IMR-90 (cell line): ENCODE data around the gene DLG5. TPM values are rescaled to one million over a fixed set of nuclear protein-coding genes. Genes with fewer than 3 reads are reported as not detected.
A peak's percentile ranks its signal among the peaks of the same experiment; 100 is the strongest.

Source experiments
- ATAC-seq: fragments of 200-7000 bp; cut with Tn5 transposase; 2 replicates; pipeline ENCODE4 v1.9.1; 2020; ENCODE audit warnings: low read depth, mild to moderate bottlenecking, moderate library complexity
- BruUV-seq: library from RNA; stranded (reverse); fragments of 400-500 nt; replicated peaks from 2 replicates; lab custom pipeline; 2021; lab: Mats Ljungman, UMichigan
- CTCF ChIA-PET: fragments of 300-600 bp; formaldehyde crosslinking; extraction: SDS; loops from one replicate; lab custom pipeline; 2021; ENCODE audit warnings: antibody characterized with exemption; lab: Yijun Ruan, JAX
- POLR2A ChIA-PET: fragments of 300-600 bp; sonication (Branson Sonifier 250); formaldehyde crosslinking; loops from one replicate; lab custom pipeline; 2022; ENCODE audit warnings: antibody characterized with exemption; ENCODE audit not compliant: unreplicated experiment; lab: Charles Lee
- DNase-seq: peaks from one replicate; pipeline ENCODE4 v3.0.0; 2013
- H2AFZ ChIP-seq: replicated peaks from 2 replicates; pipeline ENCODE3; 2013; ENCODE audit warnings: low read length, mild to moderate bottlenecking; ENCODE audit not compliant: poor library complexity
- H2AK5ac ChIP-seq: 2 replicates; pipeline ENCODE4 v1.6.1; 2013; ENCODE audit warnings: low read depth, low read length, inconsistent platforms
- H2AK9ac ChIP-seq: replicated peaks from 2 replicates; pipeline ENCODE3; 2013; ENCODE audit warnings: mild to moderate bottlenecking, low read depth, low read length, moderate library complexity; ENCODE audit not compliant: poor library complexity
- H2BK120ac ChIP-seq: 2 replicates; pipeline ENCODE4 v1.6.1; 2013; ENCODE audit warnings: low read depth, low read length, inconsistent platforms
- H2BK15ac ChIP-seq: 3 replicates; pipeline ENCODE4 v1.6.1; 2013; ENCODE audit warnings: low read depth, low read length, inconsistent platforms
- H2BK20ac ChIP-seq: 2 replicates; pipeline ENCODE4 v1.6.1; 2013; ENCODE audit warnings: low read depth, mild to moderate bottlenecking, inconsistent platforms, low read length, moderate library complexity
- H2BK5ac ChIP-seq: 2 replicates; pipeline ENCODE4 v1.6.1; 2013; ENCODE audit warnings: mild to moderate bottlenecking, low read depth, low read length, inconsistent platforms; ENCODE audit not compliant: poor library complexity, severe bottlenecking
- H3K14ac ChIP-seq: replicated peaks from 2 replicates; pipeline ENCODE4 v1.6.1; 2013; ENCODE audit warnings: low read depth, low read length, inconsistent platforms
- H3K18ac ChIP-seq: 2 replicates; pipeline ENCODE4 v1.6.1; 2013; ENCODE audit warnings: low read depth, low read length, control low read depth
- H3K23ac ChIP-seq: 2 replicates; pipeline ENCODE4 v1.6.1; 2013; ENCODE audit warnings: low read depth, low read length, inconsistent platforms
- H3K27ac ChIP-seq: 2 replicates; pipeline ENCODE4 v1.5.1; 2013; ENCODE audit warnings: mild to moderate bottlenecking, control low read depth, low read length; ENCODE audit not compliant: insufficient read depth
- H3K27me3 ChIP-seq: 2 replicates; pipeline ENCODE4 v1.6.1; 2013; ENCODE audit warnings: low read length; ENCODE audit not compliant: control insufficient read depth, insufficient read depth
- H3K36me3 ChIP-seq: 2 replicates; pipeline ENCODE4 v1.6.1; 2013; ENCODE audit warnings: low read length, mixed read lengths; ENCODE audit not compliant: control insufficient read depth, insufficient read depth
- H3K4ac ChIP-seq: 2 replicates; pipeline ENCODE4 v1.6.1; 2013; ENCODE audit warnings: low read depth, low read length, inconsistent platforms
- H3K4me1 ChIP-seq: 2 replicates; pipeline ENCODE4 v1.6.1; 2013; ENCODE audit warnings: low read length, mixed read lengths; ENCODE audit not compliant: control insufficient read depth, insufficient read depth
- H3K4me2 ChIP-seq: 2 replicates; pipeline ENCODE4 v1.6.1; 2013; ENCODE audit warnings: low read depth, mild to moderate bottlenecking, control low read depth, low read length, moderate library complexity
- H3K4me3 ChIP-seq: 2 replicates; pipeline ENCODE4 v1.5.1; 2013; ENCODE audit warnings: low read depth, mild to moderate bottlenecking, control low read depth, low read length, moderate library complexity; ENCODE audit not compliant: insufficient read depth
- H3K56ac ChIP-seq: 2 replicates; pipeline ENCODE4 v1.6.1; 2013; ENCODE audit warnings: low read length, inconsistent platforms; ENCODE audit not compliant: insufficient read depth; ENCODE audit errors: extremely low read depth
- H3K79me1 ChIP-seq, 2 experiments: 2 replicates each; pipeline ENCODE4 v1.6.1; 2013; ENCODE audit warnings: low read length in 2 of 2, inconsistent platforms in 1 of 2, low read depth in 1 of 2
- H3K9ac ChIP-seq: 2 replicates; pipeline ENCODE4 v1.6.1; 2013; ENCODE audit warnings: low read depth, low read length, control low read depth
- H3K9me1 ChIP-seq: 2 replicates; pipeline ENCODE4 v1.6.1; 2013; ENCODE audit warnings: low read length, inconsistent platforms; ENCODE audit not compliant: insufficient read depth
- H3K9me3 ChIP-seq: 2 replicates; pipeline ENCODE4 v1.6.1; 2013; ENCODE audit warnings: low read length; ENCODE audit not compliant: control insufficient read depth, insufficient read depth
- H4K20me1 ChIP-seq: 2 replicates; pipeline ENCODE4 v1.6.1; 2013; ENCODE audit warnings: low read length, inconsistent platforms; ENCODE audit not compliant: insufficient read depth
- H4K5ac ChIP-seq: 2 replicates; pipeline ENCODE4 v1.6.1; 2013; ENCODE audit warnings: mild to moderate bottlenecking, low read depth, low read length, control low read depth
- H4K8ac ChIP-seq, 2 experiments: 2 replicates each; pipeline ENCODE4 v1.6.1; 2013; ENCODE audit warnings: low read depth in 2 of 2, low read length in 2 of 2, control low read depth in 1 of 2, inconsistent platforms in 1 of 2
- H4K91ac ChIP-seq: 2 replicates; pipeline ENCODE4 v1.6.1; 2013; ENCODE audit warnings: low read depth, low read length, inconsistent platforms; ENCODE audit not compliant: insufficient read depth
- BHLHE40 ChIP-seq: fragments of 150-350 bp; IDR thresholded peaks from 2 replicates; pipeline ENCODE4 v1.6.1; 2016; ENCODE audit warnings: mild to moderate bottlenecking, low read depth, low read length
- CHD1 ChIP-seq: IDR thresholded peaks from 2 replicates; pipeline ENCODE4 v1.6.1; 2012; ENCODE audit warnings: low read depth, low read length, improper control_type of control experiment
- CTCF ChIP-seq: conservative IDR thresholded peaks from 2 replicates; pipeline ENCODE4 v1.5.1; 2012; ENCODE audit warnings: mild to moderate bottlenecking, low read depth, low read length, improper control_type of control experiment
- MAFK ChIP-seq: IDR thresholded peaks from 2 replicates; pipeline ENCODE4 v1.6.1; 2012; ENCODE audit warnings: low read depth, low read length, improper control_type of control experiment
- MAZ ChIP-seq: IDR thresholded peaks from 2 replicates; pipeline ENCODE4 v1.6.1; 2012; ENCODE audit warnings: low read depth, mild to moderate bottlenecking, low read length, improper control_type of control experiment, moderate library complexity, borderline replicate concordance
- NFE2L2 ChIP-seq: fragments of 150-350 bp; IDR thresholded peaks from 2 replicates; pipeline ENCODE4 v1.6.1; 2016; ENCODE audit warnings: low read depth, mild to moderate bottlenecking, low read length
- POLR2A ChIP-seq: IDR thresholded peaks from 2 replicates; pipeline ENCODE4 v1.6.1; 2012; ENCODE audit warnings: mild to moderate bottlenecking, low read depth, low read length
- RCOR1 ChIP-seq: IDR thresholded peaks from 2 replicates; pipeline ENCODE4 v1.6.1; 2012; ENCODE audit warnings: mild to moderate bottlenecking, low read length, improper control_type of control experiment; ENCODE audit not compliant: insufficient replicate concordance
- SMC3 ChIP-seq: fragments of 150-350 bp; IDR thresholded peaks from 2 replicates; pipeline ENCODE4 v1.6.1; 2016; ENCODE audit warnings: low read depth, mild to moderate bottlenecking, antibody characterized with exemption, low read length, moderate library complexity
- WGBS, 2 experiments: methylation state at CpG; one replicate each; pipeline versions ENCODE4 v1.1.5 to v1.1.7; 2013; ENCODE audit warnings: missing lambda C conversion rate in 2 of 2; ENCODE audit not compliant: insufficient read length in 1 of 2; ENCODE audit errors: extremely low coverage in 2 of 2; 5-methylcytosine and 5-hydroxymethylcytosine counted together
- dilution Hi-C: fragments of 300-500 bp; cut with HindIII; formaldehyde crosslinking; loops from one replicate; pipeline ENCODE4 v1.14.3; 2018; ENCODE audit warnings: low sequenced_read_pairs; ENCODE audit not compliant: unreplicated experiment
- in situ Hi-C: fragments of 300-500 bp; cut with MboI; formaldehyde crosslinking; loops from 3 replicates; pipeline ENCODE4 v1.14.3; 2019; ENCODE audit warnings: low sequenced_read_pairs, inconsistent platforms, mixed read lengths
- intact Hi-C: fragments of 100-400 bp; cut with micrococcal nuclease; formaldehyde crosslinking; loops from 2 replicates; pipeline ENCODE4 v1.10.0; 2022
- polyA plus RNA-seq, 3 experiments: library from polyadenylated mRNA; depleted of rRNA; stranded (reverse); fragments of >200 nt; gene quantifications; 2 replicates each; pipeline ENCODE4 v1.2.3, GENCODE V29; 2012; ENCODE audit warnings: low replicate concordance in 1 of 3
- total RNA-seq: library from RNA; depleted of rRNA; stranded (reverse); fragments of >200 nt; gene quantifications from 2 replicates; pipeline ENCODE4 v1.2.3, GENCODE V29; 2012

DLG5 gene
- total and polyA plus RNA-seq, 2 of the 4 experiments (the other 2 are of a cell fraction): 12.7 to 28.7 TPM

GRCh38 chr10:77844177-77844576 lies 82.4 kb downstream of the DLG5 start:
- no peak overlapping the region for H3K18ac ChIP-seq
- TF ChIP-seq MAZ: no peak
- TF ChIP-seq SMC3: no peak
- TF ChIP-seq CTCF: no peak
- TF ChIP-seq MAFK: no peak
- no peak for TF ChIP-seq RCOR1
- no peak for TF ChIP-seq POLR2A
- no peak for TF ChIP-seq BHLHE40
- no peak for TF ChIP-seq NFE2L2
- no peak for TF ChIP-seq CHD1
- H3K9ac ChIP-seq: no peak overlapping the region
- no peak overlapping the region for H4K5ac ChIP-seq
- no peak overlapping the region for H3K27ac ChIP-seq
- no peaks in the 10 kb centered on the region for H3K9me3 ChIP-seq
- ATAC-seq (no peak), DNase-seq (no peak)
- POLR2A ChIA-PET: no interaction called here
- H2BK20ac ChIP-seq: no peak overlapping the region
- H3K4me3 ChIP-seq: no peak overlapping the region
- H3K36me3 ChIP-seq: peaks cover 34% of the 10 kb centered on the region
- dilution Hi-C loops: no loop called here
- H3K27me3 ChIP-seq: no peaks in the 10 kb centered on the region
- no peak overlapping the region for H2BK120ac ChIP-seq
- no TSS peak for BruUV-seq
- H2AK5ac ChIP-seq: peak overlapping the region; percentile 52; the same call in 1 of the 2 replicates
- no CpG with 5 or more reads among the region's 7 CpGs for WGBS, 2 experiments
- peaks cover 18% of the 10 kb centered on the region for H3K4me1 ChIP-seq
- H3K56ac ChIP-seq: no peak overlapping the region
- no peak overlapping the region for H3K23ac ChIP-seq
- in situ Hi-C loops: no loop called here
- H3K14ac ChIP-seq: no peak overlapping the region; the same call in 1 of the 2 replicates
- H3K4ac ChIP-seq: 0 out of 2 replicates have a peak overlapping the region, but pooled peaks have one; percentile 39
- H3K4me2 ChIP-seq: no peak overlapping the region
- H2AK9ac ChIP-seq: no peak overlapping the region
- peaks cover 31 to 72% of the 10 kb centered on the region in 2 experiments for H3K79me1 ChIP-seq
- peak overlapping the region; percentile 7 to 51; a peak in 1 of 4 replicates for H4K8ac ChIP-seq
- no peaks in the 10 kb centered on the region for H4K20me1 ChIP-seq
- 0 out of 3 replicates have a peak overlapping the region, but pooled peaks have one; percentile 14 for H2BK15ac ChIP-seq
- CTCF ChIA-PET: no interaction called here
- H3K9me1 ChIP-seq: peaks cover 8% of the 10 kb centered on the region; the same call in 1 of the 2 replicates
- H2BK5ac ChIP-seq: no peak overlapping the region
- intact Hi-C loops: no loop called here
- no peak overlapping the region for H2AFZ ChIP-seq
- peak overlapping the region; percentile 28; the same call in 1 of the 2 replicates for H4K91ac ChIP-seq
